HG02970 (cell line): ENCODE results near the gene ARL6IP1.
"Not testable (repeated sequence)": the region's sequence is repeated elsewhere in the genome, so short reads cannot be mapped to it uniquely, and the experiment has no call there.

Experiments
- ATAC-seq: cut with Tn5 transposase; IDR thresholded peaks from one replicate; pipeline ENCODE4 v1.9.1; 2021; ENCODE audit warnings: mild to moderate bottlenecking, moderate library complexity, moderate number of reproducible peaks; ENCODE audit not compliant: unreplicated experiment, low FRiP score

Gene ARL6IP1

DNA sequence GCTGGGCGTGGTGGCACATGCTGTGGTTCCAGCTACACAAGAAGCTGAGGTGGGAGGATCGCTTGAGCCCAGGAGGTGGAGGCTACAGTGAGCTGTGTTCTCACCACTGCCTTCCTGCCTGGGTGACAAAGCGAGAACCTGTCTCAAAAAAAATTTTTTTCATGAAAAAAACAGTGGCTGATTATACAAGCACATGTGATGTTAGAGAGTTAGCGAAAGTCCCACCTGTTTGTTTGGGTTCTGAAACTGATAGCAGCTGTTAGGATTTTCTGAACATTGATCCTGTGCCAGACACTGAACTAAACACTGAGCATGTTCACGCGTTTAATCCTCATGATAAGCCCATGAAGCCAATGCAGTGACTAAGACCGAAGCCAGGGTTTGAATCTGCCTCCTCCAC lies 34.1 kb downstream of the ARL6IP1 start:
- not testable (repeated sequence) for ATAC-seq

DNA sequence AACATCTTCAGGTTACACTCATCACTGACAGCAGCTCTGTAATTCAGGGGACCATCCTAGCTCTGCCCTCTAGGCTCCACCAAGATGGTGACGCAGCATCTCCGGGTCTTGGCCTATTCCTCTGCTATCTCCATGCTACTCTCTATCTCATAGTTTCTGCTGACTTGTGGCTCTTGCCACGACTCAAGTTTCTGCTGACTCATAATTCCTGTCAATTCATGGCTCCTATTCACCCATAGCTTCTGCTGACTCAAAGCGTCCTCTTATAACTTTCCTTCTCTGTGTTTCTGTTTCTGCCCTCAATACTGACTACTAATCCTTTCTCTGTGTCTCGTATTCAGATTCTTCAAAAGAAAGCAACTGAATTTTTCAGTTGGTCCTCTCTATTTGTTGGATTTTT lies 38.6 kb downstream of the ARL6IP1 start:
- not testable (repeated sequence) for ATAC-seq

DNA sequence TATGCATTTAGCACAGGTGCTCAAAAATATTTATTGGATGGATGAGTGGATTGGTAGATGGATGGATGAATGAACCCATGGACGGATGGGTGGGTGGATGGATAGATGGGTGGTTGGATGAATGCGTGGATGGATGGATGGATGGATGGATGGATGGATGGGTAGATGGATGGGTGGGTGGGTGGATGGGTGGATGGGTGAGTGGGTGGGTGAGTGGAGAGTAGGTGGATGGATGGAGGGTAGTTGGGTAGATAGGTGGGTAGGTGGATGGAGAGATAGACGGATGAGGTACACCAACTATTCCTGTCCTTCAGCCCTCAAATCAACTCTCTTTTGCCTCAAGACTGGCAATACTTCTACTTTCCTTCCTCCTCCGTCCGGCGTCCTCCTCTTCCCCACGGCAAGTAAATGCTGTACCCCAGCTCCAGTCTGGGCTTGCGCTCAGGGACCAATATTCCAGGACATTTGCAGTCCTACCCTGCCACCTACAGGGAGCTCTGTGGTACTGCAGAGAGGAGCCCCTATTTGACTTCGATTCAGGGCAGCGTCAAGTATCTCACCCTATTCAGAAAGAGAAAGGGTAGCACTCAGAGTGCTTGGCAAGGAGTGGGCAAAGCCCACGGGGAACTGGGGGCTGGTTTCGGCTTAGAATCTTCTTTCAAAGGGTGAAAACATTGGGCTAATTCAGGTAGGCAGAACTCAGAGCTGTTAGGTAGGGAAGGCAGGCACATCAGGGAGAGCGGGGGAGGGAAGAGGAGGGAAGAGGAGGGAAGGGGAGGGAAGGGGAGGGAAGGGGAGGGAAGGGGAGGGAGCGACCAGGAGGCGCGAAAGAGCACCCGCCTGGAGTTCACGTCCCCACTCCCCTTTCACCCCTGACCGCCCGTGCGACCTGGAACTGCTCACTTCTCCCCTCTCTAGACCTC lies 41.5 kb downstream of the ARL6IP1 start:
- ATAC-seq, result not testable (repeated sequence)

DNA sequence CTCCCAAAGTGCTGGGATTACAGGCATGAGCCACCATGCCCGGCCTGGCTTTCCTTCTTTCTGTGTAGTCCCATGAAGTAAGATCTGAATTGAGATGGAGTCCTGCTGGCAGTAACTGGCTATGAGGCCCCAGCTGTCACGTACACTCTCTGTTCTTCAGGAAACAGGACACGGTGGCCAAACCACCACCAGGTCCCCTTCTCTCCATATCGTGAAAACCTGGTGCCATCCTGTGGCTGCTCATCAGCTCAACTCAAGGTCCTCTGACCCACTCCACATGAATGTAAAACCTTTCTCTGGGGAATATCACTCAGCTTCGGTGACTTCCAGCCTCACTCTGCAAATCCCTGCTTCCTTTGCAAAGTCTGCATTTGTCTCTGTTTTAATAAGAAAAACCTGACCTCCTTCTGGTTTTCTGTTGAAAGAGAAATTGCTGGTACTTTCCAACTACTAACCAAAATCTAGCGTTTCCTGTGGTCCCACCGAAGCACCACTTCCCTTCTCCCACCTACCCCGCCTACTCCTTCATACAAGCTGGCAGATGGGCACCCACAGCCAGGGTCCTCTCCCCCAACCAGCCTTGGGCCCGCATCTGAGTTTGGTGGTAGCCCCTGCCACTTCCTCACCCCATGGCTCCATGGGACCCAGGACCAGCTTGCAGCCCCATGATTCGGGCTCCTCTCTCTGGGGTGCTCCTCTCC lies 43.2 kb downstream of the ARL6IP1 start:
- not testable (repeated sequence) for ATAC-seq

- ATAC-seq, result not testable (repeated sequence)
Observed at GRCh38 chr16:18756639-18757038, 44.7 kb downstream of the ARL6IP1 start.

GRCh38 chr16:18742870-18743269 lies 58.5 kb downstream of the ARL6IP1 start:
- ATAC-seq, result not testable (repeated sequence)
